ELR (cell line): ENCODE data around the gene OST4.

ENCODE experiments used
- DNase-seq: peaks from one replicate; pipeline ENCODE4 v3.0.0-alpha.2; 2015; ENCODE audit warnings: low read depth

Gene OST4

DNA sequence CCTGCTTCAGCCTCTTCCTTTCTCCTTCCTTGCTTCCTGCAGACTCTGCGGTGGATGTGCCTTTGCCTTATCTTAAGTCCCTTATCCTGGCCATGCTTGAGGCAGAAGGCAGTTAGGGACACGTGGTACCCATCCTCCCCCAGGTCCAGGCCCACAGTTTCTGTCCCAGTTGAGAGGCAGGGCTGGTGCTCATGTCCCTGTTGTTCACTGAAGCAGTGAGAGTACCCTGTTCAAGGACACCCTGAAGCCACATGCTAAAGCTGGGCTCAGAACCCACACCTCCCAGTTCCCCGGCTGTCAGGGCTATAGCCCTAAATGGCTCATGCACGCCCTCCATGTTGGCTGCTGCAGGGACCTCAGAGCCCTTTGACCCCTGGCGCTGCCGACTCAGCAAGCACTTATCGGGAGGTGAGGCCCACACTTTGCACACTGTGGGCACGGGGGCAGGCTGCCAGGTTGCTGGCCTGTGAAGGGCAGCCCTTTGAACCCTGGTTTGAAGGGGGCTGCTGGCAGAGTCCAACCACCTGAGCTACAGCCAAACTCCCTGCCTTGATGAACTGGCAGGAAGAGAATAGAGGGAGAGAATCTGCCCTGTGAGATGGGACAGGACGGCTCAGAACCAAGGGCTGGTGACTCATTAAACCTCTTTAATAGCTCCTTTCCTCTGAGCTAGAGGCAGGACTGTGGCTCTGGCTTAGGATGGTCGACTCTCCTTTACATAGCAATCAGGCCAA lies 21.4 kb upstream of the OST4 start:
- DNase-seq: peak; percentile 52

DNA sequence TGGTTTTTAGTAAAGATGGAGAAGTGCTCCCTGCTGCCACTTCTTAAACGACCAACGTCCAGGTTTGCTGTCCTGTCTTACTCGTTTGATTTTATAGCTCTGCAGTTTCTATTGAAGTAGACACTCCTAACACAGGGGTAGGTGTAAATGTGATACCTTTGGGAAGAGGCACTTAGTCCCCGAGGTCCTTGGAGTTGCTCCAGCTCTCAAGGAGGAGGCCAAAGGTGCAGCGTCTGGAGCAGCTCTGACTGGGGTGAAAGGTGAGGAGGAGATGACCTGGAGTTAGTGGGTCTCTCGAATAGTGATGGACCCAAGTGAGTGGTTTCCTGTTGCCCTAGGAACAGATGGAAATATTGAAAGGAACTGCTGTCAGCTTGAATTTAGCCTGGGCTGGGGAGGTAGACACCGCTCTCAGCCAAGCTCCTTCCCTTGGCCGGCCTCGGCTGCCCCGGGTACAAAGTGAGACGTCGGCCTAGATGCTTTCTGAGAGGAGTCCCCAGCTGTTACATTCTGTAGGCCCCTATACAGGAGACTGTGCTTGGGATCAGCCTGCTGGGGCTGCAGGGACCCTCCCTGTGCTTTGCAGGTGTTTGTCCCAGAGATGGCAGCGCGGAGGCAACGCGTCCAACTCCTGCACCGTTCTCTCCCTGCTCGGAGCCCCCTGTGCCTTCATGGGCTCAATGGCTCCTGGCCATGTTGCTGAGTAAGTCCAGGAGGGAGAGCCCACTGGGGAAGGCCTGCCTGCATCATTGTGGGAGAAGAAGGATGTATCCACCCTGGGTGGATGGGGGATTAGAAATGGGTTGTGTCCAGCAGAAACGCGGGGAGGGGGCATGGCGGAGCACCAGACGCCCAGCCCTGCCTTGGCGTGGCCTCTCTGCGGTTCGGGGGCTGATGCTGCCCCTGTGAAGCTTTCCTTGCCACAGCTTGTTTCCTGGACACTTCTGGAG lies 20.6 kb upstream of the OST4 start:
- DNase-seq: no peak

DNA sequence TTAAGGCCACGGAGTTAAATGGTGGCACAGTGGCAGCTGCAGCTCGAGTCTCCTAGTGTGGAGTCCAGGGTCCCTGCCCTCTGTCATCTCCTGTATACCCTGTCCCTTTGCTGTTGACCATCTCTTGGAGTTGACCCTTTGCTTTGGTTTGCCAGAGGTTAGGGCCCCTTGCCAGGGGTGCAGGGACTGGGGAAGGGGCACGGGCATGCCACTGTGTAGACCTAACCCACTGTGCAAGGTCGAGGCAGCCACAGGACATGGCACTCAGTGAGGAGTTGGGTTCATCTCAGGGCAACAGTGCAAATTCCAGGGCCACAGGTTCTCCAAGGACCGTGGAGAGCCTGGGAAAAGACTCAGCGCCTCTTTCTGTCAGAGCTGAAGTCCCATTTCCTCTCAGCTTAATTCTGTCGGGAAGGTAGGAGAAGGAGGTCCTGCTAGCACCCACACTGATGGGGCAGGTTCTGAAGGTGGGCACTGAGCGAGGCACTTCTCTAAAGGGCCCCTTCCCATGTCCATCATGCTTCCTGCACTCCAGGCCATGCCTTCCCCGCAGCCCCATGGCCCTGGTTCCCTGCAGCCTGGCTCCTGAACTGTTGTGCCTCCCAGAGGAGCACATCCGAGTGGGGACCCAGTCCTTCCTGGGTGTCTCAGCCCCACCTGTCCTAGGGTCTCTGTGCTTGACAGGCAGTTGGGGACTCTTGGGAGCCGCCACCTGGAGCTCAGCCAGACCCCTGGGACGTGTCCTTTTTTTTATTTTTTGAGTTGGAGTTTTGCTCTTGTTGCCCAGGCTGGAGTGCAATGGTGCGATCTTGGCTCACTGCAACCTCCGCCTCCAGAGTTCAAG lies 17.9 kb upstream of the OST4 start:
- DNase-seq: no peak

DNA sequence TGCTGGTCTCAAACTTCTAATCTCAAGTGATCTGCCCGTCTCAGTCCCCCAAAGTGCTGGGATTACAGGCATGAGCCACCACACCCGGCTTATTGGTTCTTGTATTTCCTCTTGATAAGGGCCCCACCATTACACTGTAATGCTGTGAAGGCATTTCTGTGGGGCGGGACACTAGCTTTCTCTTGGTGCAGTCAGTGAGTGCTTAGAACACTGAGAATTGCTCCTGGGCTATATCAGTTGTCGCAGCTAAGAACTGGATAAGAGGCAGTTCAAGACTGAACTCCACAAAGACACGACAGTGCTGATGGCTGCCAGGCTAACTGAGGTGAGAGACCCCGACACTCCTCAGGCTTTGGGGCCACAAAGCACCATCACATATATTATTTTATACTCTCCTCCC lies 17.2 kb upstream of the OST4 start:
- DNase-seq: no peak

DNA sequence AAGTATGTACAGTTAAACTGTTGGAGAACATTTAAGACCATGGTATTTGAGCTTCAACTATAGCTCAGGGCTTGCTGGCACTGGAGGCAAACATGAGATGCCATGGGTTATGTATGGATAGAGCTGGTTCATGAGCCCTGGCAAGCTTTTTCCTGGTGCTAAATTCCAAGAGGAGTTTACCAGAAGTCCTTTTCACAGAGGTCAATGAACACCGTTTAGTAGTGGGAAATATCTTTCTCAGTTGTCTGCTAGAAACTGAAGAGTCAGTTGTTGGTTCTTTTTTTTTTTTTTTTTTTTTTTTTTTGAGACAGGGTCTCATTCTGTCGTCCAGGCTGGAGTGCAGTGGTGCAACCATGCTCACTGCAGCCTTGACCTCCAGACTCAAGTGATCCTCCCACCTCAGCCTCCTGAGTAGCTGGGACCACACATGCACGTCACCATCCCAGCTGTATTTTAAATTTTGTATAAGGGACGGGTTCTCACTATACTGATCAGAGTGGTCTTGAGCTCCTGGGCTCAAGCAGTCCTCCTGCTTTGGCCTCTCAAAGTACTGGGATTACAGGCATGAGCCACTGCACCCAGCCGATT lies 16.5 kb upstream of the OST4 start:
- DNase-seq: no peak

DNA sequence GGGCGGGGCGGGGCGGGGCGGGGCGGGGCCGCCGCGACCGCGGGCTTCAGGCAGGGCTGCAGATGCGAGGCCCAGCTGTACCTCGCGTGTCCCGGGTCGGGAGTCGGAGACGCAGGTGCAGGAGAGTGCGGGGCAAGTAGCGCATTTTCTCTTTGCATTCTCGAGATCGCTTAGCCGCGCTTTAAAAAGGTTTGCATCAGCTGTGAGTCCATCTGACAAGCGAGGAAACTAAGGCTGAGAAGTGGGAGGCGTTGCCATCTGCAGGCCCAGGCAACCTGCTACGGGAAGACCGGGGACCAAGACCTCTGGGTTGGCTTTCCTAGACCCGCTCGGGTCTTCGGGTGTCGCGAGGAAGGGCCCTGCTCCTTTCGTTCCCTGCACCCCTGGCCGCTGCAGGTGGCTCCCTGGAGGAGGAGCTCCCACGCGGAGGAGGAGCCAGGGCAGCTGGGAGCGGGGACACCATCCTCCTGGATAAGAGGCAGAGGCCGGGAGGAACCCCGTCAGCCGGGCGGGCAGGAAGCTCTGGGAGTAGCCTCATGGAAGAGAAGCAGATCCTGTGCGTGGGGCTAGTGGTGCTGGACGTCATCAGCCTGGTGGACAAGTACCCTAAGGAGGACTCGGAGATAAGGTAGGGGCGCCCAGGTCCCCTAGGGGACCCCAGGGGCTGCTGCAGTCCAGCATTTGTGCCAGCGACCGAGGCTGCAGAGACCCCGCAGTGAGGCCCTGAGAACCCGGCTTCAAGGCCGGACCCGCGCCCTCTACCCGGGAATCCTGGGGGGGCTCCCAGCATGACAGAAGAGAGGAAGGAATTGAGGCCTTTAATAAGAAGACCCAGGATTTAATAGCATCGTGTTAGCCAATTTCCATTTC lies 15.5 kb upstream of the OST4 start, which contains the start of gene KHK:
Gene KHK, plus strand, starts transcription at position 49 of the 870 bp plus-strand sequence. Its CDS starts 488 bp downstream, at position 537.
- DNase-seq: peak; percentile 36

DNA sequence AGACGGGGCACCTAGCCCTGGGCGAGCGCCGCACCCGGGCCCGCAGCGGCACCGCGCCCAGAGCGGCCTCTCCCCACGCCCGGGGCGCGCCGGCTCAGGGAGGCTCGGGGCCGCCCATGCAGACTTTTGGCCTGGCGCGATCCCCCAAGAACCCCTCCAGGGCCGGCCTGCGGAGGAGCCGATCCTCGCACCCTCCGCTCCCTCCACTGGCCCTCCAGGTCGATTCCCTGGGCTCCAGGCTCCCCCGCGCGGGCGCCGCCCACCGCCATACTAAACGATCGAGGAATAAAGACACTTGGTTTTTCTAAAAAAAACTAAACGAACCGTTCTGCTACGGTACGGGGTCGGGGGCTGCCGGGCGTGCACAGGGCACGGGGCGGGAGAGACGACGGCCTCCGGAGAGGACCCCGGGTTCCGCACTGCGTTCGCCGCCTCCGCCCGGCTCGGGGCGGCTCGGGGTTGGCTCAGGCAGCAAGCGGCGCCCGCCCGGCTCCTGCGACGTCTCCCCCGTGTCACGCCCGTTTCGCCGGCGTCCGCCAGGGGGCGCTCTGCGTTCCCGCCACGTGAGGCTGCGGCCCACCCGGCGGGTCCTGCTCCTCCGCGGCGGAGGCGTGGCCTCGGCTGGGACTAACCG lies 14.8 kb upstream of the OST4 start:
- peak; percentile 88 for DNase-seq

DNA sequence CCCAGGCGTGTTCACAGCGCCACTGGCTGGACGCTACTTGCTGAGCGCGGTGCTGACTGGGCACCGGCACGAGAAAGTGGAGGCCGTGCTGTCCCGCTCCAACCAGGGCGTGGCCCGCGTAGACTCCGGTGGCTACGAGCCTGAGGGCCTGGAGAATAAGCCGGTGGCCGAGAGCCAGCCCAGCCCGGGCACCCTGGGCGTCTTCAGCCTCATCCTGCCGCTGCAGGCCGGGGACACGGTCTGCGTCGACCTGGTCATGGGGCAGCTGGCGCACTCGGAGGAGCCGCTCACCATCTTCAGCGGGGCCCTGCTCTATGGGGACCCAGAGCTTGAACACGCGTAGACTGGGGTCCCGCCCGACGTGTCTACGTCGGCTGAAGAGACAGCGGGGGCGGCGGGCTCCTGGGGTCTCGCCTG lies 14.2 kb upstream of the OST4 start:
- peak; percentile 67 for DNase-seq

DNA sequence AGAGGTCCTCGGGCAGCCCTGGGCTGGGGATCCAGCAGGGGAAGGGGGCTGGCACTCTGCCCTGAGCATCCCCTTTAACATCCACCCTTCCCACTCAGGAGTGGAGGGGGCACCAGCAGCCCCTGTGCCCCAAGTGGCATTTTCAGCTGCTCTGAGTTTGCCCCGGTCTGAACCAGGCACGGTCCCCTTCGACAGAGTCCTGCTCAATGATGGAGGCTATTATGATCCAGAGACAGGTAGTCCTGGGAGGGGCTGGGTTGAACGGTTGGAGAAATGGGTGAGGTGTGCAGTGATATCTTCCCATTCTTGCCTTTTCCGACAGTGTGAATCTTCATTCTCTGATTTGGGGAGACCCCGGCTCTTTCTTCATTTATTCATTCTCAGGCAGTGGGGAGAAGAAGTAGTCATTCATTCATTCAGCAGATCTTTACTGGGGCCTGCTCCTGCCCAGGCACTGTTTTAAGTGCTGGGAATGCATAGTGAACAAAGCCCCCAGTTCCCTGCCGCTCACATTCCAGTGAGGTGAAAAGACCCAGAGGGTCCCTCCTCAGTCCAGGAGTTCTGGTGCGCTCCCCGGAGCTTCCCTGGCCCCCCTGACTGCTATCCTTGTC lies 13.7 kb upstream of the OST4 start:
- DNase-seq: no peak

DNA sequence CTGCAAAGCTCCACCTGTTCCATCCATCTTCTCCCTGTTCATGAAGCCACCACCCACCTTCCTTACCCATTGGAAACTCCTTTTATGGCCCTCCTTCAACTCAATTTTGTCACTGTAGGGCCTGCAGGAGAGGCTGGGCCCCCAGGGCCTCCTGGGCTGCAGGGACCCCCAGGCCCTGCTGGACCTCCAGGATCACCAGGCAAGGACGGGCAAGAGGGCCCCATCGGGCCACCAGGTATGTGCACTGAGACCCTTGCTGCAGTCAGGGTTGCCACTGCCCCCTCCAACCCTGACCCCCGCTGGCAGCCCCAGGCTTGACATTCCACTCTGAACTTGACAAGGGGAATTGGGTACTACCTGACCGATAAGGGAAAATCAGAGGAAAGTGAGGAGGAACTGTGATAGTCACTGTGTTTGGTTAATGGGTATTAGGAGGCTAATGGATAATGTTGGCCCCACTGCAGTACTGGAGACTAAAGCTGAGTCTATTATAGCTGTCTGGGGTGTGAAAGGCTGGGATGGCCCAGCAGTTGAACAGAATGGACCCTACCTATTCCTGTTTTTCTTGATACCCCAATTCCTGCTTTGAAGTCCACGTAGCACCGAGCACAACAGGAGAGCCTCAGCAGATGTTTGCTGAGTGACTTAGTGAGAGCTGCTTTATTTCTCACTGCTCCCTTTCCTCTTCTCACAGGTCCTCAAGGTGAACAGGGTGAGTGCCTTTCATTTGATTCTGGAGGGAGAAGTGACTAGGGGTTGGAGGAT lies 13.0 kb upstream of the OST4 start:
- no peak for DNase-seq

DNA sequence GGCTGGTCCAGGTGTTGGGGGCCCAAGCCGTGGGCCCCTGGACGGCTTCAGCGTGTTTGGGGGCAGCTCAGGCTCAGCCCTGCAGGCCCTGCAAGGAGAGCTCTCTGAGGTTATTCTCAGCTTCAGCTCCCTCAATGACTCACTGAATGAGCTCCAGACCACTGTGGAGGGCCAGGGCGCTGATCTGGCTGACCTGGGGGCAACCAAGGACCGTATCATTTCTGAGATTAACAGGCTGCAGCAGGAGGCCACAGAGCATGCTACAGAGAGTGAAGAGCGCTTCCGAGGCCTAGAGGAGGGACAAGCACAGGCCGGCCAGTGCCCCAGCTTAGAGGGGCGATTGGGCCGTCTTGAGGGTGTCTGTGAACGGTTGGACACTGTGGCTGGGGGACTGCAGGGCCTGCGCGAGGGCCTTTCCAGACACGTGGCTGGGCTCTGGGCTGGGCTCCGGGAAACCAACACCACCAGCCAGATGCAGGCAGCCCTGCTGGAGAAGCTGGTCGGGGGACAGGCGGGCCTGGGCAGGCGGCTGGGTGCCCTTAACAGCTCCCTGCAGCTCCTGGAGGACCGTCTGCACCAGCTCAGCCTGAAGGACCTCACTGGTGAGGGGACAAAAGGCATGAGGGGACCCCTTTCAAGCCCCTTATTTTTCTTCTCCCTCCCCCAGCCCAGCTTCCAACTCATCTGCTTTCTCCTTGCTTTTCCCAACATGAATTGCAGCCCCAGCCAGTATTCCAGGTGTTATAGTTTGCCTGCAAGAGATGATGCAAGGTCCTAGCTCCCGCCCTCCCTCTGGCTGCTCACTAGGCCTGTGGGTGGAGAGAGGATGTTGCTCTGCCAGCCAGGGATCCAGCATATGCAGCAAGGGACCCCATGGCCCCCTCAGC lies 12.2 kb upstream of the OST4 start:
- no peak for DNase-seq

DNA sequence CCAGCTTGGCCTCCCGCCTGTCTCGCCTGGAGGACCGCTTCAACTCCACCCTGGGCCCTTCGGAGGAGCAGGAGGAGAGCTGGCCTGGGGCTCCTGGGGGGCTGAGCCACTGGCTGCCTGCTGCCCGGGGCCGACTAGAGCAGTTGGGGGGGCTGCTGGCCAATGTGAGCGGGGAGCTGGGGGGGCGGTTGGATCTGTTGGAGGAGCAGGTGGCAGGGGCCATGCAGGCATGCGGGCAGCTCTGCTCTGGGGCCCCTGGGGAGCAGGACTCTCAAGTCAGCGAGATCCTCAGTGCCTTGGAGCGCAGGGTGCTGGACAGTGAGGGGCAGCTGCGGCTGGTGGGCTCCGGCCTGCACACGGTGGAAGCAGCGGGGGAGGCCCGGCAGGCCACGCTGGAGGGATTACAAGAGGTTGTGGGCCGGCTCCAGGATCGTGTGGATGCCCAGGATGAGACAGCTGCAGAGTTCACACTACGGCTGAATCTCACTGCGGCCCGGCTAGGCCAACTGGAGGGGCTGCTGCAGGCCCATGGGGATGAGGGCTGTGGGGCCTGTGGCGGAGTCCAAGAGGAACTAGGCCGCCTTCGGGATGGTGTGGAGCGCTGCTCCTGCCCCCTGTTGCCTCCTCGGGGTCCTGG lies 11.4 kb upstream of the OST4 start:
- no peak for DNase-seq

DNA sequence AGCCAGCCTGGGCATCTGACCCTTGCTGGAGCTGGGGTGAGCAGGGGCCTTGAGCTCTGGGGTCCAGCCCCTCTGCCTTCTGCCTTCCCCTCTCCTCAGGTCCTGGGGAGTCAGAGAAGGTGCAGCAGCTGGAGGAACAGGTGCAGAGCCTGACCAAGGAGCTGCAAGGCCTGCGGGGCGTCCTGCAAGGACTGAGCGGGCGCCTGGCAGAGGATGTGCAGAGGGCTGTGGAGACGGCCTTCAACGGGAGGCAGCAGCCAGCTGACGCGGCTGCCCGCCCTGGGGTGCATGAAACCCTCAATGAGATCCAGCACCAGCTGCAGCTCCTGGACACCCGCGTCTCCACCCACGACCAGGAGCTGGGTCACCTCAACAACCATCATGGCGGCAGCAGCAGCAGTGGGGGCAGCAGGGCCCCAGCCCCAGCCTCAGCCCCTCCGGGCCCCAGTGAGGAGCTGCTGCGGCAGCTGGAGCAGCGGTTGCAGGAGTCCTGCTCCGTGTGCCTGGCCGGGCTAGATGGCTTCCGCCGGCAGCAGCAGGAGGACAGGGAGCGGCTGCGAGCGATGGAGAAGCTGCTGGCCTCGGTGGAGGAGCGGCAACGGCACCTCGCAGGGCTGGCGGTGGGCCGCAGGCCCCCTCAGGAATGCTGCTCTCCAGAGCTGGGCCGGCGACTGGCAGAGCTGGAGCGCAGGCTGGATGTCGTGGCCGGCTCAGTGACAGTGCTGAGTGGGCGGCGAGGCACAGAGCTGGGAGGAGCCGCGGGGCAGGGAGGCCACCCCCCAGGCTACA lies 10.7 kb upstream of the OST4 start:
- DNase-seq: no peak

DNA sequence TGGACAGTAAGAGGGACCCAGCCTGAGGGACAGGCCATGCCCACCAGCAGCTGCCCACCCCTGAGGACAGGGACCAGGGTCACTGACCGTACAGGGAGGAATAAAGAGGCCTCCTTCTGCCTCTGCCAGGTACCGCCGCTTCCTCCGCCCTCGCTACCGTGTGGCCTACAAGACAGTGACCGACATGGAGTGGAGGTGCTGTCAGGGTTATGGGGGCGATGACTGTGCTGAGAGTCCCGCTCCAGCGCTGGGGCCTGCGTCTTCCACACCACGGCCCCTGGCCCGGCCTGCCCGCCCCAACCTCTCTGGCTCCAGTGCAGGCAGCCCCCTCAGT lies 9.1 kb upstream of the OST4 start:
- no peak for DNase-seq

DNA sequence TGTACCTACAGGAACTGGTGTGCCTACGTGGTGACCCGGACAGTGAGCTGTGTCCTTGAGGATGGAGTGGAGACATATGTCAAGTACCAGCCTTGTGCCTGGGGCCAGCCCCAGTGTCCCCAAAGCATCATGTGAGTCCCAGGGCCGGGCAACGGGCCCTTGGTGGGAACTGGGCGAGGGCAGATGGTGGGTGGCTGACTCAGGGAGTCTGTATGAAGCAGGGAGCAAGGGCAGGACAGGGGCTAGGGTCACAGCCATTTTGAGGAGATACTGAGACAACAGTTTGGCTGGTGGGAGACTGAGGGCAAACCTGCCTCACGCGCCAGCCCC lies 8.7 kb upstream of the OST4 start:
- DNase-seq: no peak

DNA sequence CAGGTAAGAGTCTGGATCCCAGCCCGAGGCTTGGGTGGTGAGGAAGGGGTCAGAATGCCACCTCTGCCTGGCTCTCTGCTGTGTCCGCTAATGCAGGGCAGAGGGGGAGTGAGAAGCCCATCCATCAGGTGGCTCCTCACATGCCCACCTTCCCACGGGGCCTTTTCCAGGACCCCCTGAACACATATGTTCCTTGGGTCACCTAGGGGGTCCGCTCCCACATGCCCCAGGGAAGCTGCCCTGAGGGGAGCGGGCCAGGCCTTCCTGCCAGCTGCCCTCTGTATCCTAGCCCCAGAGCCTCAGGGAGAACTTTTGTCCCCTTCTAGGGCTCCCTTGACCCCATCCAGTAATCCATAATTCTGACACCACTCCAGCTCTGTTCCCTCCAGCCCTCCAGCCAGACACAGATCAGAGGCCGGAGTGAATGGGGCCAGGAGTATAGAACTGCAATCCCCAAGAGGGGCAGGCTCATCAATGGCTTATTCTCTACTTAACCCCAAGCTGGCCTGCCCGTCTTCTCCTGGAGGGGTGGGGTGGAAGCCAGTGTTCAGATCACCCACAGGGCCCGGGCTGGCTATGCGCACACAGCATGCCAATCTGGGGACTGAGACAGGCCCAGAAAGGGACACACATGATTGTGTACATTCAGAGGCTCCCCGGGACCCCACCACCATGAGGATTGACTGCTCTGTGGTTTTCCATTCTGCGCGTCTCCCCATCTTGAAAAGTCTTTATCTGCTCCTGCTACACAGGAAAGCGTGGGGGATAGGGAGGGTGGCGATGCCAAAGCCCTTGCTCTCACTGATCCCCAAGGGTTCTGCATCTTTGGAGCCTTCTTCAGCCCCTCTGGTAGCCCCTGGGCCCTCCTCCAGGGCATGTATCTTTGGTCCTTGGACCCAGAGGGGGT lies 8.0 kb upstream of the OST4 start:
- no peak for DNase-seq
